NCI-H2107 treated with DMSO at 0.1 percent for 48 hours (cell line): Measurements from ENCODE around the gene TSPAN17.

Source experiments
- DNase-seq: peaks from one replicate; lab custom pipeline; 2025; ENCODE audit not compliant: unreplicated experiment; lab: John Stamatoyannopoulos, UW

Gene TSPAN17

DNA sequence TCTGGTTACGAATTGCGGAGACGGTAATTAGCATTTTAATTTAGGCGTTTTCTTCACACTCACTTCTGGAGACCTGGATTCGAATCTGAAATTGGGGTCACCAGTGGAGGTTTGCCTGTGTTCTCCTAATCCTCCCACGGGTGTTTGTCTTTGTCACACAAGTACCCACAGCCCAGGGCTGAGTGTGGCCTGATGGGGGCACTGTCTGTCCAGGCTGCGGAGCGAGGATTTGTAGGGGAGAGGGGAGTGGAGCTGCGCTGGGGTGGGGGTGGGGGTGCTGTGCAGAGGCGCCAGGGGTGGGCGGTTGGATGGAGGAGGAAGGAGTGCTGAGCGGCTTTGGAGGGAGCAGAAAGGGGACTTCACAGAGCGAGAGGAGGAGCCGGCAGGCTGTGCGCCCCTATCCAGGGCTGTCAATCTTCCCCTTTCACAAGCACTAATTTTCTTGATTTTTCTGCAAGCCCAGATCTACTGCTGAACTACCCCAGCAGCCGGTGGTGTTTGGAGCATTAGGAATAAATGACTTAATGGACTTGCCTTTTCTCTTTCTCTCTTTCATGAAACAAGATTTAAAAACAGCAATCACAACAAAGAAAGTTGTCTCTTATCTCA lies 53.1 kb downstream of the TSPAN17 start:
- DNase-seq: no peak

DNA sequence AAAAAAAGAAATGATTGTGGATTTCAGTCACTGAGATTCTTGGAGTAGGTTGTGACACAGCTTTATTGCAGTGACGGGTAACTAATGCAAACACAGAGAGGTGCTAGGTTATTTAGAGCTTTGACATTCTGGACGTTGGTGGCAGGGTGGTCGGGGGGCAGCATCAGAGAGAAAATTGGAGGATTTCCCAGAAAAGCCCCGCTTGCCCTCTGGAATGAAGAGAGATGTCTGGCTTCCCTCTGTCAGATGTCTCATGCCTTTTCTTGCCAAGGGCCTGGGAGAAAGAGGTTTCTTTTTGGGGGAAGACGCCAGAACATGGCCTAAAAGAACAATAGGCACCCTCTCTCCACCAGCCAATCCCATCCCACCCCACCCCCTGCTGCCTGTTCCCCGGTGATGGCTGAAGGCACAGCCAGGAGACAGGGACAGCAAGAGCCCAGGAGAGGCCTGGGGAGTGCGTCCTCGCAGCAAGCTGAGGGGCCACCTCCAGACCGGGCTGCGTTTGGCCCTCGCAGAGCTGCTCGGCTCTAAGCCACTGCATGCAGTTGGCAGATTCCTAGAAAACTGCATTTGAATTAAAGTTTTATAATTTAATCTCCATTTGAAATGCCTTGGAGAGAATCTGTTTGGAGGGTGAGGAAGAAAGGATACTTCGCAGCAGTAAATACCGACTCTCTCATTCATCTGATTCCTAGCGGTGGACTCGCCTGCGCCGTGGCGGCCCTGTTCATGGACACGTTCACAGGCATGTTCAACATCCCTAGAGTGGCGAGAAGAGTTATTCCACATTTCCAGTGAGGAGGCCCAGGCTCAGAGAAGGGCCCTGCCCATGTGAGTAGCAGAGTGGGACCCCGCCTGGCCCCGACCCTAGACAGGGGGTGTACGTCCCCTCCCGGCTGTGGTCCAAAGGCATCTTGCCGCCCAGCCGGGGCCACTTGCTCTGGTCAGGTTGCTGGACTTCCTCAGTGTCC lies 55.7 kb downstream of the TSPAN17 start:
- no peak for DNase-seq

DNA sequence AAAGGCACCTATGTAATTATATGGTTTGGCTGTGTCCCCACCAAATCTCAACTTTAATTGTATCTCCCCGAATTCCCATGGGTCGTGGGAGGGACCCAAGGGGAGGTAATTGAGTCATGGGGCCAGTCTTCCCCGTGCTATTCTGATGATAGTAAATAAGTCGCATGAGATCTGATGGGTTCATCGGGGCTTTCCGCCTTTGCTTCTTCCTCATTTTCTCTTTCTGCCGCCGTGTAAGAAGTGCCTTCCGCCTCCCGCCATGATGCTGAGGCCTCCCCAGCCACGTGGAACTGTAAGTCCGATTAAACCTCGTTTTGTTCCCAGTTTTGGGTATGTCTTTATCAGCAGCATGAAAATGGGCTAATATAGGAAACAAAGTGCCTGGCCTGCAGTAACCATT lies 56.6 kb downstream of the TSPAN17 start:
- no peak for DNase-seq

DNA sequence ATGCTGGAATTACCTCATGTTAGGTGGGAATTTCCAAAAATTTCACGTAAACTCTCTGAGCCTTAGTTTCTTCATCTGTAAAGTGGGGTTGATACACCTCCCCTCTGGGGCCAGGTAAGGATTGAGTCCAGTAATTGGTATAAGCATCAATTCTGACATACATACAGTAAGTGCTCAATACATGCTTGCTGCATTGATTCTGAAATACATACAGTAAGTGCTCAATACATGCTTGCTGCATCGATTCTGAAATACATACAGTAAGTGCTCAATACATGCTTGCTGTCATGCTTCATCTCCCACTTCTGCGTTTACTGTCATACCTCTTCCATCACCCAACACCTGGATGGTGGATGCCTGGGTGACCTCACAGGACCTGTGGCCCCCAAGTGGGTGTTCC lies 57.1 kb downstream of the TSPAN17 start:
- DNase-seq: no peak

DNA sequence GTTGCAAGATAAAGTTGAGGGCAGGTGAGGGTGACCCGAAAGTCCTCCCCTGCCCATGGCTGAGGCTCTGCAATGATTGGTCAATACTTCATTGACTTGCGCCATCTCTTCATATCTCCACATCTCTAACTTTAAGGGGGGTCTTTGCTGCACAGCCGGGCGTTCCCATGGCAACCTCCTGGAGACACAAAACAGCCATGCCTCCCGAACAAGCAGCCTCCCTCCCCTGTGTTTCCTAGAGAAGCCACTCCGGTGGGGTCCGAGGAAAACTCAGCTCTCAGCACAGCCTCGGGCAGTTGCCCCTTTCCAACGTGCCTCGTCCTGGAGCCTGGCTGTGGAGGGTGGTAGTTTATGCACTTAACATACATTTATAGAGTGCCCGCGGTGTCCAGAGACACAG lies 57.5 kb downstream of the TSPAN17 start:
- no peak for DNase-seq
